Activated CD8-positive, alpha-beta memory T cell treated with anti-CD3 and anti-CD28 coated beads for 48 hours (primary cell): ENCODE data around the gene PADI4.

Experiments used
- DNase-seq, 3 experiments: peaks; one replicate each; pipeline ENCODE4 v3.0.0-alpha.2; 2020; ENCODE audit warnings: low read depth in 2 of 3, low spot score in 2 of 3

Gene PADI4

DNA sequence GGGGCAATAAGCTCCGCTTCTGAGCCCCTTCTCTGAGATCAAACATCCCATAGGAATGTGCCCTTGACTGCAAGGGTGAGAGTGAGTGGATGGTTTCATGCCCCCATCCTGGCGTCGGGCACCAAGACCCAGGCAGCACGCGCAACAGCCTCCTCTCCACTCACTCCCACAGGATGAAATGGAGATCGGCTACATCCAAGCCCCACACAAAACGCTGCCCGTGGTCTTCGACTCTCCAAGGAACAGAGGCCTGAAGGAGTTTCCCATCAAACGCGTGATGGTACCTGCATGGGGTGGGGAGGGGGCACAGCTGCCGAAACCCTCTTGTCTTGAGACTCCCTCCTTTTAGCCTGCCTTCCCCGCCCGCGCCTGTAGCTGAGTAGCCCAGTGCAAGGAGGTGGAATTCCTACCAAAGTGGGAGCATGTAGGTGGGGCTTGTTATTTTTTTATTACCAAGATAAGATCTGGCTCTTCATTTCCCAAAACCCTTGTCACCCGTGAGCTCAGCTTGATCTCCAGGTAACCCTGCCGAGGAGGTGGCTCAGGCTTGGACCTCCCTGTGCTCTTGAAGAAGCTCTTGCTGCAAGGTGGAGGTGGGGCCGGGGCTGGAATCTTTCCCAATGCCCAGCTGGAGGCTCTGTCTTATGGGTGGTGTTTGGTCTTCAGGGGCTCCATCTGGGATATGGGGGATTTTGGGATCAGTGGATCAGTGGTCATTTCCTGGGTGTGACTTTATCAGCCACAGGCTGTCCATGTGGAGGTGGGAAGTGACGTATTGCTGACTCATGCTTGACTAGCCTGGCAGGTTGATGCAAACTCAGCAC lies 40.0 kb downstream of the PADI4 start:
- no peak for DNase-seq

DNA sequence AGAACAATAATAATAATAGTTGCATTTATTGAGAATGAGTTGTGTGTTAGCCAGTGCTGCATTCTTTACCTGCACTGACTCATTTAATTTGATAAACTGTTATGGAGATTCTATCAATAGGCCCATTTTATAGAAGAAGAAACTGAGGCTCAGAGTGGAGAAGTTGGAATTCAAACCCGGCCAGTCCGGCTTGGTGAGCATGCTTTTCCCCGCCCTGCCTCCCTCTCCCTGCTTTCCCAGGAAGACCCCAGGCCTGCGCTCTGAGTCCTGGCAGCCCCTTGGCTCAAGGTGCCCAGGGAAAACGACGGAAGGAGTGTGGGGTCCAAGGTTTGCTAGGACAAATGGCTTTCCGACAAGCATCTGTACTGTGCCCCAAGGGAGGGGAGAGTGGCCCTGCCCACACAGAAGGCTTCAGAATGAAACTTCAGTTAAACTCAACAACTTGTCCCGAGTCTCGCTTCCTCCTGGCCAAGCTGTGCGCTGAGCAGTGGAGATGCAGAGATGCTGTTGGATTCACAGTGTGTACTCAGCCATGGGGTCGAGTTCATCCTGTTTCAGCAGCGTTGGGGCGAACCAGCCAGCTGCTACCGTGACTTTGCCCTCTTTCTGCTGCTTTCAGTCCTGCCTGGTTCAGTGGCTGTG lies 40.7 kb downstream of the PADI4 start:
- DNase-seq, result no peak

DNA sequence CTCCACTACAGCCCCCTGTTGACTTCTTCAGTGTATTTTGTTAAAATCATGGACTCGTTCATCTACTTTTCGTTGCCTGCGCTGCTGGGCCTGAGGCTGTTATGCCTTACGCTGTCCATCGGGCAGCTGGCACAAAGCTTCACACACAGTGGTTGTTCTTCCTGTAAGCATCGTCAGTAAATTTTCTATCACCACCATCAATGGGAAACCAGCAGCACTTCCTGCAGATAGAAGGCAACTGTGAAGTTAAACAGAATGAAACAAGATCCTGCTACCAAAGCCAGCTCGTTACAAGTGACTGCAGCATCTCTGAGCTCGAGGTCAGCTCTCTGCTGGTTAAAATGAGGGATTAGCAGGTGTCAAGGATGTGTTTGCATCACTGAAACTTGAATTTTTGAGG lies 42.1 kb downstream of the PADI4 start:
- DNase-seq, result no peak

DNA sequence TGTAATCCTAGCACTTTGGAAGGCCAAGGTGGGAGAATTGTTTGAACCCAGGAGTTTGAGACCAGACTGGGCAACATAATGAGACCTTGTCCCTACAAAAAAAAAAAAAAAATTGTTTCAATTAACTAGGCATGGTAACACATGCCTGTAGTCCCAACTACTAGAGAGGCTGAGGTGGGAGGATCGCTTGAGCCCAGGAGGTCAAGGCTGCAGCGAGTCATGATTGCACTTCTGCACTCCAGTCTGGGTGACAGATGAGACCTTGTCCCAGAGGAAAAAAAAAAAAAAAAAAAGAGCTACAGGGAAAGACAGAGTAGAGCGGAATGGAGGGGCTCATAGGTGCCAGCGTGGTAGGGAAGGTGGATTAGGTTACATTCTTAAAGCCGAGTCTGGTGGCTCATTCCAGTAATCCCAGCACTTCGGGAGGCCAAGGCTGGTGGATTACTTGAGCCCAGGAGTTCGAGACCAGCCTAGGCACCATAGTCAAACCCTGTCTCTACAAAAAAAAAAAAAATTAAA lies 43.0 kb downstream of the PADI4 start:
- no peak for DNase-seq

DNA sequence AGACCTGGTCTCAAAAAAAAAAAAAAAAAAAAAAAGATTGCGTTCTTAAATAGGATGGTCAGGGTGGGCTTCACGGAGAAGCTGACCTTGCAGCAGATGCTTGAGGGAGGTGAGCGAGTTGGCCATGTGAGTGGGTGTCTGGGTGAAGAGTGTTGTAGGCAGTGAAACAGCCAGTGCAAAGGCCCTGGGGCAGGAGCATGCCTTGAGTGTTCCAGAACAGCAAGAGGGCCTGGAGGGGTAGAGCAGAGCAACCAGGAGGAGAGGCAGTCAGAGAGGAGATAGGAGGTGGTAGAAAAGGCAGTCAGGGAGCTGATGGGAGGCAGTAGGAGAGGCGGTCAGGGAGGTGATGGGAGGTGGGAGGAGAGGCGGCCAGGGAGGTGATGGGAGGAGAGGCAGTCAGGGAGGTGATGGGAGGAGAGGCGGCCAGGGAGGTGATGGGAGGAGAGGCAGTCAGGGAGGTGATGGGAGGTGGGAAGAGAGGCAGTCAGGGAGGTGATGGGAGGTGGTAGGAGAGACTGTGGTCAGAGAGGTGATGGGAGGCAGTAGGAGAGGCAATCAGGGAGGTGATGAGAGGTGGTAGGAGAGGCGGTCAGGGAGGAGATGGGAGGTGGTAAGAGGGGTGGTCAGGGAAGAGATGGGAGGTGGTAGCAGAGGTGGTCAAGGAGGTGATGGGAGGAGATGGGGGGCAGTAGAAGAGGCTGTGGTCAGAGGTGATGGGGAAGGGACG lies 43.8 kb downstream of the PADI4 start:
- DNase-seq, result no peak

DNA sequence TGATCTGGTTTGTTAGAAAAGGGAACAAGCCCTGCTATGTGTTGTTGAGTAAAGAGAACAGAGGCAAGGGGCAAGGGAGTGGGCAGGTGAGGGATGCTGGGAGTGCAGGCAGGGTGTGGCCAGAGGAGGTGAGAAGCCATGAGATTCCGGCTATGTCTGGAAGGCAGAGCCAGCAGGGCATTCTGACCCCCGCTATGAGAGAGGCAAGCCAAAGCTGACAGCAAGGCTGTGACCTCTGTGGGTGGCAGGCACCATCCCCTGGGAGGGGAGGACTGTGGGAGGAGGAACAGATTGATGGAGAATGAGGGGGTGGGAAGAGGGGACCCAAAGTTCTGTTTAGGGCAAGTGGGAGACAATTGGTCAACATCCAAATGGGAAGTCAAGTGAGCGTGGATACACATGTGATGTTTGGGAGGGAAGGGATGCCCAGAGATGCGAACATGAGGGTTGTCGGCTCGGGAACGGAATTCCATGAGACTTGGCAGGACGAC lies 44.5 kb downstream of the PADI4 start:
- DNase-seq, result no peak

DNA sequence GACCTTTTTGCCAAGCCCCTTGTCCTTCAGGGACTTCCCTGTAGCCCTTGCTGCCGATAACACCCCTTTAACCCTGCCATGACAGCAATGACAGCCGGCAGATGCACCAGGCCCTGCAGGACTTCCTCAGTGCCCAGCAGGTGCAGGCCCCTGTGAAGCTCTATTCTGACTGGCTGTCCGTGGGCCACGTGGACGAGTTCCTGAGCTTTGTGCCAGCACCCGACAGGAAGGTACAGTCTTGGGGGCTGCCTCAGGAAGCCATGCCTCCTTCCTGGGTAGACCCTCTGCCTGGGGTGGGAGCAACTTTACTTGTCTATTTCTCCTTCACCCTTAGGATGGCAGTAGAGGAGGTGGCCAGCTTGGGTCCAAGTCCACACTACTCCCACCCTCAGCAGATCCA lies 47.9 kb downstream of the PADI4 start:
- peak in 2 of 3 experiments; percentile 2 to 9 for DNase-seq

DNA sequence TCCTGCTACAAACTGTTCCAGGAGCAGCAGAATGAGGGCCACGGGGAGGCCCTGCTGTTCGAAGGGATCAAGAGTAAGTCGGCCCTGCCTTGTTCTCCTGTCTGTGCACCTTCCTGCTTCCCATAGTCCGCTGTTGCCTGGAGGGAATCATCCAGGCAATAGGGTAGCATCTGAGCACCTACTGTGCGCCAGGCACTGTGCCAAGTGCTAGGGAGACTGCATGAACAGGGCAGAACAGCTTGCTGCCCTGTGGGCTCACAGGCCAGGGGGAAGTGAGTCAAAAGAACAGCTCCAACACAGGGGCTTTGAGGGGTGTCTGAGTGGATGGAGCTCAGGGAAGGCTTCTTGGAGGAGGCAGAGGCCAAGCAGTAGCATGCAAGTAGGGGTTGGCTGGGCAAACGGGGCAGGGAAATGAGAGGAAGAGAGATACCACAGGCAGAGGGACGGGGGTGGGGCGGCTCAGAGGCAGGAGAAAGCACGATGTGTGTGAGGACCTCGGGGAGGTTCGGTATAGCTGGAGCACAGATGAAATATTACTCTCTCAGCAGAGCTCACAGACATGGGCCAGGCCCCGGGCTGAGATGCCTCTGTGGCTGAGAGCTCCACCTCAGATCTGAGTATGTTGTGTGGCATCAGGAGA lies 48.5 kb downstream of the PADI4 start:
- no peak for DNase-seq

DNA sequence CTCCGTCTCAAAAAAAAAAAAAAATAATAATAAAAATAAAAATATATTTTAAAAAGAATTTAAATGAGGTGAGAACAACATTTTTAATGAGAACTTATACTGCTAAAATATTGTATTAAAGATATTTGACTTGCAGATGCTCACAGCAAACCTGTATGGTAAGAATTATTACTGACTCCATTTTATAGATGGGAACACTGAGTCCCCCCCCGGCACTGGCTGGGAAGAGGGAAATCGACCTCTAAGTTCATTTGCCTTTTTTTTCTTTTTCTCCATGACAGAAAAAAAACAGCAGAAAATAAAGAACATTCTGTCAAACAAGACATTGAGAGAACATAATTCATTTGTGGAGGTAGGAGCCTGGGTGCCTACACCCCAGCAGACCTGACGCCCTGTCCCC lies 50.6 kb downstream of the PADI4 start:
- DNase-seq, result no peak

DNA sequence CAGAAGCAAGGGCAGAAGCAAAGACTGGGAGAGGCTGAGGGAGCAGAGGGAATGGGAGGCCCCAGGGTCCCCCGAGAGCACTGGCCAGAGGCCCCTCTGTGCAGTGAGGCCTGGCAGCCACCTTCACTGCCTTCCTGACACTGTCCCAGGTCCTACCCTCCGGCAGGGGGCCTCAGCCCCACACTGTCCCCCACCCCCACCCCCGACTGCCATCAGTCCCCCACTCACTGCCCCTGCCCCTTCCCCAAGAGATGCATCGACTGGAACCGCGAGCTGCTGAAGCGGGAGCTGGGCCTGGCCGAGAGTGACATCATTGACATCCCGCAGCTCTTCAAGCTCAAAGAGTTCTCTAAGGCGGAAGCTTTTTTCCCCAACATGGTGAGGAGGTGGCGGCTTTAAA lies 51.0 kb downstream of the PADI4 start:
- no peak for DNase-seq

DNA sequence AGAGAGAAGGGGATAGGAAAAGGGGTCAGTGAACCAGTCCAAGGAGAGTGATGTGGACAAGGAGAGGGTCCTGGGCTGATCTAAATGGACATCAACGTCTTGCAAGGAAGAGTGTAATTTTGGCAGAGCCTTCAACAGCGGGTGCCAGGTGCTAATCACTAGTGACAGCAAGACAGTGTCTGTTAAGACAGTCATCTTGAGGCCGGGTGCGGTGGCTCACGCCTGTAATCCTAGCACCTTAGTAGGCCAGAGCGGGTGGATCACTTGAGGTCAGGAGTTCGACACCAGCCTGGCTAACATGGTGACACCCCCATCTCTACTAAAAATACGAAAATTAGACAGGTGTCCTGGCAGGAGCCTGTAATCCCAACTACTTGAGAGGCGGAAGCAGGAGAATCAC lies 51.8 kb downstream of the PADI4 start:
- no peak for DNase-seq

DNA sequence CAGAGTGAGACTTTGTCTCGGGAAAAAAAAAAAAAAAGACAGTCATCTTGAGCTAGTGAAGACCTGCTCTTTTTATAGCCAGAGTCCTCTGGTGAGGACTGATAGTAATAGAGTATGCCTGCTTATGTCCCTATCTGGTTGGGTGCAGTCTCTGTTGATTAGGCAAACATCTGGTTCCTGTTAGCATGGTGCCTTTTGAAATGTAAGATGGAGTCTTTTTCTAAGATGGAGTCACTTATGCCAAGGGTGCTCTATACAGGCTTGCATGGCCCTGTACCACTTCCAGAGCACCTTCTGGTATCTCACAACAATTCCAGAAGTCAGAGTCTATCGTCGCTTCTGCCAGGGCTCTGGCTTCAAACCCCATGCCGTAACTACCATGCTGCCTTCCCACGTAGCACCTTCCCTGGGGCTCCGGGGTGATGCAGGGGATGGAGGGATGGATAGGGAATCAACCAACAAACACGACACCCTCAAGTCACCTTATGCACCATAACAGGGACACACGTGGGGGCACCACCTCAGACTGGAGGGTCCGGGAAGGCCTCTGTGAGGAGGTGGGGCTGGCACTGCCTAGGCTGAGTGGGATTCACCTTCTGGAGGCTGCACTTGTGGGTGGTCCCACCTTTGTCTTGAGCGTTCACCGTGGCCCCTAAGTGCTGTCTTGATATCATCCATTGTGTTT lies 52.4 kb downstream of the PADI4 start:
- DNase-seq, result no peak

DNA sequence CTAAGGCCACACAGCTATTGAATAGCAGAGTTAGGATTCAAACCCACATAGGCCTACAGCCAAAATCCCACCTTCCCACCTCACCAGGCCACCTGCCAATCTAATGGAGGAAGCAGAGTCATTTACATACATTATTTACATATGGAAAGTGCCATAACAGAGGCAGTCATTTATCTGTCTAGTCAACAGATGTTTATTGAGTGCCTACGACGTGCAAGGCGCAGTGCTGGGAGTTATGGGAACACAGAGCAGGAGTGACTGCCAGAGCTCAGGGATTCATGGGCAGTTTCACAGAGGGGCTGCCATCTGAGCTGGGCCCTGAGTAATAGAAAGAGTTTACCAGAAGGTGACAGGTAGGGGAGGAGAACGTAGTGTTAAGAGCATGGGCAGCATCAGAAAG lies 53.7 kb downstream of the PADI4 start:
- no peak for DNase-seq

DNA sequence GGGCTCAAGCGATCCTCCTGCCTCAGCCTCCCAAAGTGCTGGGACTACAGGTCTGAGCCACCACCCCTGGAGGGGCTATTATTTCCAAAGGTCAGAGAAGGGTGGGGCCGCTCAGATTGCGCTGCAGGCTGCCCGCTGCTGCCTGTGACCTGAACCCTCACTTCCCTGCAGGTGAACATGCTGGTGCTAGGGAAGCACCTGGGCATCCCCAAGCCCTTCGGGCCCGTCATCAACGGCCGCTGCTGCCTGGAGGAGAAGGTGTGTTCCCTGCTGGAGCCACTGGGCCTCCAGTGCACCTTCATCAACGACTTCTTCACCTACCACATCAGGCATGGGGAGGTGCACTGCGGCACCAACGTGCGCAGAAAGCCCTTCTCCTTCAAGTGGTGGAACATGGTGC lies 55.4 kb downstream of the PADI4 start:
- no peak for DNase-seq

DNA sequence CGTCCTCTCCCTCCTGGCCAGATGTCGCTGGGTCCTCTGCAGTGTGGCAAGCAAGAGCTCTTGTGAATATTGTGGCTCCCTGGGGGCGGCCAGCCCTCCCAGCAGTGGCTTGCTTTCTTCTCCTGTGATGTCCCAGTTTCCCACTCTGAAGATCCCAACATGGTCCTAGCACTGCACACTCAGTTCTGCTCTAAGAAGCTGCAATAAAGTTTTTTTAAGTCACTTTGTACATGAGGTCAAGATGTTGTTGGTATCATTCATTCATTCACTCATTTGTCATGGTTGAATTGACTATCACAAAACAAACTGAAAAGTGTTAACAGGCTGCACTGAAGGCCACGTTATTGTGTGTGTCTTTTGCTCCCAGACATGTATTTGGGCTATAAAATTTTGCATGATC lies 55.8 kb downstream of the PADI4 start:
- no peak for DNase-seq

DNA sequence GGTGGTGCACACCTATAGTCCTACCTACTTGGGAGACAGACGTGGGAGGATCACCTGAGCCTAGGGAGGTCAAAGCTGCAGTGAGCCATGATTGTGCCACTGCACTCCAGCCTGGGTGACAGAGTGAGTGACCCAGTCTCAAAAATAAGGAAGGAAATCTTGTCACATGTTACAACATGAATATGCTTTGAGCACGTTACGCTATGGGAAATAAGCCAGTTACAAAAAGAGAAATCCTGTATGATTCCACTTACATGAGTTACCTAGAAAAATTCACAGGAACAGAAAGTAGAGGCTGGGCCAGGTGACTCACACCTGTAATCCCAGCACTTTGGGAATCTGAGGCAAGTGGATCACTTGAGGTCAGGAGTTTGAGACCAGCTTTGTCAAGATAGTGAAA lies 57.3 kb downstream of the PADI4 start:
- no peak for DNase-seq

DNA sequence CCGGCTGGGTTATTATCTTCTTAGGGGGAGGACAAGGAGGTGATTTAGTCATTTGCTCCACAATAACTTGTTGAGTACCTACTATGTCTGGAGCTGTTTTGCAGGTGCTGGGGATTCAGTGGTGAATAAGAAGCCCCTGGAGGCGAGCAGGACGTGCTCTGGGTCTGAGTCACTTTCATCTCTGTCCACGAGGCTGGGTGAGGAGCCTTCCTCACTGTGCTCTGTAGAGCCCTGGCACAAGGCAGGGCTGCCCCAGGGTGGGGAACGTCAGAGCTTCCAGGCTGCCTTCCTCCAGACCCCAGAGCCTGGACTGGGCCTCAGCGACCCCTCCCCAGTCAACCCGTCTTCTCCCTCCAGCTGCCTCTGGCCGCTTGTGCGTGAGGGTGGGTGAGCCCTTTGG lies 61.5 kb downstream of the PADI4 start:
- DNase-seq, result no peak

DNA sequence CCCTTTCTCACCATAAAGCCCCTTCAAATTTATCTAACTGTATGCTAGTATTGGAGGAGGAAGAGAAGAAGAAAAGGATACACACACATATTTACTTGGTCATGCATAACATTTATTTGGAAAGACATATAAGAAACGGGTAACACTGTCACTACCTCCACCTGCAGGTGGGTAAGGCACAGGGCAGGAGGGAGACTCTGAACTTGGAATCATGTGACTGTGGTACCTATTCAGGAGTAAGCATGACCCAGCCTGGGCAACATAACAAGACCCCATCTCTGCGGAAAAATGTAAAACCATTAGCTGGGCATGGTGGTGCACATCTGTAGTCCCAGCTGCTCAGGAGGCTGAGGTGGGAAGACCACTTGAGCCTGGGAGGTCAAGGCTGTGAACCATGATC lies 62.6 kb downstream of the PADI4 start:
- no peak for DNase-seq

DNA sequence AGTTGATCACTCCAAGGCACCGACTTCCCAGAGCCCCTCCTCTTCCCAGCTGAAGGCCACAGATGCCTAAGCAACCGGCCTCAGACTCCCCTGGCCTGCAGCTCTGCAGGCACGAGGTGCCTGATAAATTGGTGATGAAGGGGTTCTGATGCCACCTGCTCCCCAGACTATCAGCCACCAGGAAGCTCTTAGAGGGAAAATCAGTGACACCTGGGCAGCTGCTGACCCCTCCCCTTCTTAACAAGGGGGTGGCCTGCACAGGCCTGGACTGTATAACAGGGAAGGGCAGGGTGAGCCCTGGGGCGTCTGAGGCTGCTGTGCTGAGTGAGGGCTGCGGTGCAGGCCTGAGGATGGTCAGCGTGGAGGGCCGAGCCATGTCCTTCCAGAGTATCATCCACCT lies 63.9 kb downstream of the PADI4 start, which contains the start of gene PADI6:
TSS of gene PADI6 (plus strand) at position 301 of the 400 bp plus-strand sequence. CDS start at position 351, 50 bp downstream.
- no peak for DNase-seq

DNA sequence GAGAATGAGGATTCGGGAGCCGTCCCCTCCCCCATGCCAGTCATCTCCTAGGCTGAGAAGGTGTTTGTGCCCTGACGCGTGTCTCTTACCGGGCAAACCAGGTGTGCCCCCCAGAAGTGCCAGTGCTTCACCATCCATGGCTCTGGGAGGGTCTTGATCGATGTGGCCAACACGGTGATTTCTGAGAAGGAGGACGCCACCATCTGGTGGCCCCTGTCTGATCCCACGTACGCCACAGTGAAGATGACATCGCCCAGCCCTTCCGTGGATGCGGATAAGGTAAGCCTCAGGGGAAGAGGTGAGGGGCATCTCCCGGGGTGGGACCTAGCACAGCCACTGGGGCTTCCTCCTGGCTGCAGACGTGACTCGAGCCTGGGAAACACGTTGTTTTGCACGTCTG lies 65.0 kb downstream of the PADI4 start:
- DNase-seq, result no peak

DNA sequence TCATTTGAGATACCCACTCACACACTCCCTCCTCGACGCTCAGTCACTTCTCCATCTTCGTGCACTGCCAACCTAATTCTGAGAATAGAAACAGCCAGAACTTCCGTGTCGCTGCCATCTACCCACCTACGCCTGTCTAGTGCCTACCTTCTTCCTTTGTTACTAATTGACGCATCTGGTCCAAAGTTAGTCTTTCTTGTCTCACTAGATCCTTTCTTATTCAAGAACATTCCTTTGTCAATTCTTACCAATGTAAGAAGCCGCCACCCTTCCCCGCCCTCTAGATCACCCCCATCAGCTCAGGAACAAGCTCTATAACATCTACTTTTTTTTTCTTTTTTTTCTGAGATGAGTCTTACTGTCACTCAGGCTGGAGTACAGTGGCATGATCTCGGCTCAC lies 67.7 kb downstream of the PADI4 start:
- DNase-seq, result no peak
